Measurements from ENCODE around the gene ZNF3. TPM values are rescaled to one million over a fixed set of nuclear protein-coding genes. Genes with fewer than 3 reads are reported as not detected.

ZNF3 gene
- total RNA-seq, 1 donor from 2014 or later, result 56.0 TPM

- H3K36me3 Mint-ChIP-seq, result peaks cover 22% of the 10 kb centered on the region
- Histone ChIP-seq H3K9ac (no peak overlapping the region), H3K27me3 (no peaks in the 10 kb centered on the region), H3K4me2 (no peak overlapping the region), H4K20me1 (ENCODE audit: low read depth) (peaks cover 49% of the 10 kb centered on the region), H3F3A (ENCODE audit: low read depth) (peaks cover 3% of the 10 kb centered on the region), H3K4me3 (no peak overlapping the region), H3K9me3 (ENCODE audit: low read depth) (no peaks in the 10 kb centered on the region), H3K79me2 (ENCODE audit: low read depth) (peaks cover 43% of the 10 kb centered on the region), H3K36me3 (peaks cover 20% of the 10 kb centered on the region), H3K27ac (no peak overlapping the region), H2AFZ (replicated peaks) (no peak overlapping the region), H3K4me1 (no peaks in the 10 kb centered on the region)
- peaks cover 5% of the 10 kb centered on the region for H3K27me3 Mint-ChIP-seq (ENCODE audit: insufficient read depth, low read depth)
- no peaks in the 10 kb centered on the region for H3K9me3 Mint-ChIP-seq
- TF ChIP-seq CTCF (IDR thresholded peaks at IDR 0.05), result no peak
- no peak for TF ChIP-seq EZH2 (IDR thresholded peaks at IDR 0.05)
- no peak for TF ChIP-seq EZH2phosphoT487 (IDR thresholded peaks at IDR 0.05)
- no peak for DNase-seq (ENCODE audit: low spot score)
- H3K4me1 Mint-ChIP-seq, result no peaks in the 10 kb centered on the region
- H3K27ac Mint-ChIP-seq, result no peak overlapping the region
- no peak overlapping the region for H3K4me3 Mint-ChIP-seq
Measured at GRCh38 chr7:100024020-100024619, 57.4 kb downstream of the ZNF3 start.

- H3K36me3 Mint-ChIP-seq, result peaks cover 25% of the 10 kb centered on the region
Measured at GRCh38 chr7:100023526-100023925, 58.0 kb downstream of the ZNF3 start.

GRCh38 chr7:100022621-100023020 is 58.9 kb downstream of the ZNF3 start:
- H3K36me3 Mint-ChIP-seq, result peaks cover 28% of the 10 kb centered on the region
- H3K9me3 Mint-ChIP-seq, result no peaks in the 10 kb centered on the region
- peaks cover 58% of the 10 kb centered on the region for H3K79me2 ChIP-seq (ENCODE audit: low read depth)
- H3F3A ChIP-seq (ENCODE audit: low read depth), result peaks cover 3% of the 10 kb centered on the region
- peaks cover 8% of the 10 kb centered on the region for H3K27me3 Mint-ChIP-seq (ENCODE audit: insufficient read depth, low read depth)
- H3K4me3 Mint-ChIP-seq, result no peak overlapping the region
- peaks cover 3% of the 10 kb centered on the region for H3K4me1 Mint-ChIP-seq
- DNase-seq (ENCODE audit: low spot score), result no peak
- no peaks in the 10 kb centered on the region for H3K27me3 ChIP-seq
- H3K4me2 ChIP-seq, result no peak overlapping the region
- H3K9ac ChIP-seq, result no peak overlapping the region
- no peak overlapping the region for H3K27ac ChIP-seq
- H3K36me3 ChIP-seq, result peaks cover 20% of the 10 kb centered on the region
- H3K4me3 ChIP-seq, result no peak overlapping the region
- H3K27ac Mint-ChIP-seq, result no peak overlapping the region
- H3K4me1 ChIP-seq, result no peaks in the 10 kb centered on the region
- no peaks in the 10 kb centered on the region for H3K9me3 ChIP-seq (ENCODE audit: low read depth)
- TF ChIP-seq EZH2 (IDR thresholded peaks at IDR 0.05) (no peak), CTCF (IDR thresholded peaks at IDR 0.05) (no peak), EZH2phosphoT487 (IDR thresholded peaks at IDR 0.05) (no peak)
- no peak overlapping the region for H2AFZ ChIP-seq (replicated peaks)
- peaks cover 64% of the 10 kb centered on the region for H4K20me1 ChIP-seq (ENCODE audit: low read depth)

More at GRCh38 chr7:100023526-100023925, 58.0 kb downstream of the ZNF3 start:
- Histone ChIP-seq H3F3A (ENCODE audit: low read depth) (peaks cover 3% of the 10 kb centered on the region), H3K4me1 (no peaks in the 10 kb centered on the region), H3K36me3 (peaks cover 20% of the 10 kb centered on the region), H4K20me1 (ENCODE audit: low read depth) (peaks cover 55% of the 10 kb centered on the region), H3K4me2 (no peak overlapping the region), H2AFZ (replicated peaks) (no peak overlapping the region), H3K4me3 (no peak overlapping the region), H3K9ac (no peak overlapping the region), H3K27ac (no peak overlapping the region), H3K9me3 (ENCODE audit: low read depth) (no peaks in the 10 kb centered on the region), H3K79me2 (ENCODE audit: low read depth) (peaks cover 49% of the 10 kb centered on the region), H3K27me3 (no peaks in the 10 kb centered on the region)
- Mint-ChIP-seq H3K4me3 (no peak overlapping the region), H3K27ac (no peak overlapping the region), H3K27me3 (ENCODE audit: insufficient read depth, low read depth) (peaks cover 8% of the 10 kb centered on the region), H3K4me1 (no peaks in the 10 kb centered on the region), H3K9me3 (no peaks in the 10 kb centered on the region)
- TF ChIP-seq CTCF (IDR thresholded peaks at IDR 0.05) (no peak), EZH2 (IDR thresholded peaks at IDR 0.05) (no peak), EZH2phosphoT487 (IDR thresholded peaks at IDR 0.05) (no peak)
- DNase-seq (ENCODE audit: low spot score), result no peak
